A549 (cell line): ENCODE results near the gene RAPGEF3. TPM values are rescaled to one million over a fixed set of nuclear protein-coding genes. Genes with fewer than 3 reads are reported as not detected.

Source experiments
- ATAC-seq, 2 experiments: fragments of 200-7000 bp in 1 of 2; fragments of >200 bp in 1 of 2; cut with Nextera tagmentation in 1 of 2; cut with Tn5 transposase in 1 of 2; 3 replicates each; pipeline versions ENCODE4 v1.8.0 to v1.9.1; 2018 to 2020; ENCODE audit warnings: mild to moderate bottlenecking in 1 of 2, moderate library complexity in 1 of 2
- CTCF ChIA-PET: fragments of 300-600 bp; sonication (Branson Sonifier 250); formaldehyde crosslinking; extraction: SDS; loops from one replicate; lab custom pipeline; 2021; ENCODE audit warnings: antibody characterized with exemption, inconsistent platforms; lab: Yijun Ruan, JAX
- POLR2A ChIA-PET: fragments of 350-600 bp; formaldehyde crosslinking; extraction: SDS; loops from one replicate; lab custom pipeline; 2021; ENCODE audit warnings: antibody characterized with exemption, inconsistent platforms; lab: Yijun Ruan, JAX
- DNase-seq, 2 experiments: peaks; one replicate each; pipeline versions ENCODE4 v3.0.0 to v3.0.0-alpha.2; 2011 to 2016; ENCODE audit warnings: low read depth in 1 of 2, low spot score in 1 of 2
- FAIRE-seq: peaks from 2 replicates; lab custom pipeline; 2011; peaks lifted over from hg19 to GRCh38; lab: Jason Lieb, UNC
- H3K27ac ChIP-seq, 2 experiments: fragments of >200 bp; sonication (Bioruptor Twin); formaldehyde crosslinking; 3 replicates each; pipeline ENCODE4 v1.5.1; 2016 to 2017
- H3K4me1 ChIP-seq: fragments of >200 bp; sonication (Bioruptor Twin); formaldehyde crosslinking; 3 replicates; pipeline ENCODE4 v1.6.1; 2016
- H3K4me2 ChIP-seq: fragments of >200 bp; sonication (Bioruptor Twin); formaldehyde crosslinking; 3 replicates; pipeline ENCODE4 v1.6.1; 2016
- H3K4me3 ChIP-seq: fragments of >200 bp; sonication (Bioruptor Twin); formaldehyde crosslinking; 3 replicates; pipeline ENCODE4 v1.5.1; 2016
- H3K9me3 ChIP-seq: fragments of >200 bp; sonication (Bioruptor Twin); formaldehyde crosslinking; 3 replicates; pipeline ENCODE4 v1.6.1; 2016
- CBX2 ChIP-seq: fragments of 200-600 bp; sonication (generic); IDR thresholded peaks from 2 replicates; pipeline ENCODE4 v1.6.1; 2016; ENCODE audit warnings: low read depth, mild to moderate bottlenecking, borderline replicate concordance
- CHD4 ChIP-seq: fragments of 200-600 bp; sonication (generic); IDR thresholded peaks from 2 replicates; pipeline ENCODE4 v1.6.1; 2016; ENCODE audit warnings: antibody characterized with exemption, mild to moderate bottlenecking, borderline replicate concordance
- CTCF ChIP-seq: fragments of >200 bp; sonication (Bioruptor Twin); formaldehyde crosslinking; IDR thresholded peaks from 3 replicates; pipeline ENCODE4 v1.5.1; 2016
- EHMT2 ChIP-seq: fragments of 200-600 bp; sonication (generic); IDR thresholded peaks from 2 replicates; pipeline ENCODE4 v1.6.1; 2016; ENCODE audit warnings: antibody characterized with exemption, low read depth, mild to moderate bottlenecking, moderate library complexity
- FOSB ChIP-seq: fragments of 250-450 bp; sonication (Bioruptor Pico); IDR thresholded peaks from 2 replicates; pipeline ENCODE4 v1.5.0; 2020; ENCODE audit warnings: mild to moderate bottlenecking, moderate library complexity
- FOXS1 ChIP-seq: fragments of 250-450 bp; sonication (Bioruptor Pico); IDR thresholded peaks from 2 replicates; pipeline ENCODE4 v1.5.0; 2020; ENCODE audit warnings: mild to moderate bottlenecking, moderate library complexity
- HDAC2 ChIP-seq: fragments of 200-600 bp; sonication (generic); IDR thresholded peaks from 2 replicates; pipeline ENCODE4 v1.6.1; 2016
- HOXA7 ChIP-seq: fragments of 250-450 bp; sonication (Bioruptor Pico); IDR thresholded peaks from 2 replicates; pipeline ENCODE4 v1.5.0; 2020; ENCODE audit warnings: mild to moderate bottlenecking, moderate library complexity
- JUNB ChIP-seq: fragments of >200 bp; sonication (Bioruptor Twin); formaldehyde crosslinking; IDR thresholded peaks from 2 replicates; pipeline ENCODE4 v1.6.1; 2016
- KDM5A ChIP-seq: fragments of 200-600 bp; sonication (generic); IDR thresholded peaks from 2 replicates; pipeline ENCODE4 v1.6.1; 2016; ENCODE audit warnings: antibody characterized with exemption, mild to moderate bottlenecking
- MAFK ChIP-seq: fragments of 450-650 bp; IDR thresholded peaks from 2 replicates; pipeline ENCODE4 v1.6.1; 2014; ENCODE audit not compliant: partially characterized antibody
- MAX ChIP-seq: IDR thresholded peaks from 2 replicates; pipeline ENCODE4 v1.6.1; 2012
- PBX3 ChIP-seq: IDR thresholded peaks from 2 replicates; pipeline ENCODE4 v1.6.1; 2012
- PHF8 ChIP-seq: fragments of 200-600 bp; sonication (generic); IDR thresholded peaks from 2 replicates; pipeline ENCODE4 v1.6.1; 2016; ENCODE audit warnings: low read depth, mild to moderate bottlenecking, antibody characterized with exemption, moderate library complexity, borderline replicate concordance
- POLR2AphosphoS2 ChIP-seq: conservative IDR thresholded peaks from 2 replicates; pipeline ENCODE4 v1.6.1; 2012; ENCODE audit warnings: low read length, improper control_type of control experiment, inconsistent platforms
- RARB ChIP-seq: fragments of 250-450 bp; sonication (Bioruptor Pico); IDR thresholded peaks from 2 replicates; pipeline ENCODE4 v1.8.0; 2021; ENCODE audit warnings: mild to moderate bottlenecking, moderate library complexity
- RFX5 ChIP-seq: fragments of 450-650 bp; IDR thresholded peaks from 2 replicates; pipeline ENCODE4 v1.7.1; 2014; ENCODE audit warnings: antibody characterized with exemption, mild to moderate bottlenecking, moderate library complexity
- RNF2 ChIP-seq: fragments of 200-600 bp; sonication (generic); IDR thresholded peaks from 2 replicates; pipeline ENCODE4 v1.6.1; 2016; ENCODE audit warnings: low read depth, mild to moderate bottlenecking, antibody characterized with exemption, moderate library complexity, borderline replicate concordance
- SREBF2 ChIP-seq: fragments of 450-650 bp; IDR thresholded peaks from 2 replicates; pipeline ENCODE4 v1.6.1; 2014; ENCODE audit warnings: mild to moderate bottlenecking, moderate library complexity
- ZC3H11A ChIP-seq: fragments of 450-650 bp; IDR thresholded peaks from 2 replicates; pipeline ENCODE4 v1.6.1; 2014; ENCODE audit warnings: antibody characterized with exemption, mild to moderate bottlenecking
- ZFP36 ChIP-seq: fragments of 450-650 bp; IDR thresholded peaks from 2 replicates; pipeline ENCODE4 v1.6.1; 2014; ENCODE audit warnings: borderline replicate concordance; ENCODE audit not compliant: partially characterized antibody
- ZNF302 ChIP-seq: fragments of 250-450 bp; sonication (Bioruptor Pico); IDR thresholded peaks from 2 replicates; pipeline ENCODE4 v1.9.0; 2021; ENCODE audit warnings: inconsistent platforms, mild to moderate bottlenecking, moderate library complexity
- WGBS: methylation state at CpG from one replicate; pipeline ENCODE4 v1.1.6; 2017; ENCODE audit errors: missing lambda C conversion rate; 5-methylcytosine and 5-hydroxymethylcytosine counted together
- polyA plus RNA-seq, 4 experiments: library from polyadenylated mRNA; depleted of rRNA in 3 of 4; stranded (reverse); fragments of >200 nt; fragmentation: RNase III in 1 of 4; extraction: RNeasy Plus Mini Kit Qiagen cat#74134 plus additional on column Dnase treatment in 1 of 4; gene quantifications; 2 replicates in 3 of 4; 3 replicates in 1 of 4; pipeline ENCODE4 v1.2.3, GENCODE V29; 2011 to 2017
- TF ChIP-seq, protein P1 (sequence below): fragments of >200 bp; sonication (Bioruptor Twin); formaldehyde crosslinking; IDR thresholded peaks from 3 replicates; pipeline ENCODE4 v1.6.1; 2016
- TF ChIP-seq, protein P2 (sequence below): IDR thresholded peaks from 2 replicates; pipeline ENCODE4 v1.6.1; 2012; ENCODE audit warnings: low read depth, borderline replicate concordance
- TF ChIP-seq, protein P3 (sequence below): fragments of >200 bp; sonication (Bioruptor Twin); formaldehyde crosslinking; IDR thresholded peaks from 2 replicates; pipeline ENCODE4 v1.6.1; 2016
- TF ChIP-seq, protein P4 (sequence below): fragments of 250-450 bp; sonication (Bioruptor Pico); IDR thresholded peaks from 2 replicates; pipeline ENCODE4 v1.5.0; 2020; ENCODE audit warnings: low read depth, mild to moderate bottlenecking, moderate library complexity
- TF ChIP-seq, protein P5 (sequence below): fragments of 450-650 bp; IDR thresholded peaks from 2 replicates; pipeline ENCODE4 v1.6.1; 2014; ENCODE audit warnings: antibody characterized with exemption

The RAPGEF3 gene
- polyA plus RNA-seq, 2 of the 4 experiments (the other 2 are of a cell fraction): 0.70 to 0.89 TPM

DNA sequence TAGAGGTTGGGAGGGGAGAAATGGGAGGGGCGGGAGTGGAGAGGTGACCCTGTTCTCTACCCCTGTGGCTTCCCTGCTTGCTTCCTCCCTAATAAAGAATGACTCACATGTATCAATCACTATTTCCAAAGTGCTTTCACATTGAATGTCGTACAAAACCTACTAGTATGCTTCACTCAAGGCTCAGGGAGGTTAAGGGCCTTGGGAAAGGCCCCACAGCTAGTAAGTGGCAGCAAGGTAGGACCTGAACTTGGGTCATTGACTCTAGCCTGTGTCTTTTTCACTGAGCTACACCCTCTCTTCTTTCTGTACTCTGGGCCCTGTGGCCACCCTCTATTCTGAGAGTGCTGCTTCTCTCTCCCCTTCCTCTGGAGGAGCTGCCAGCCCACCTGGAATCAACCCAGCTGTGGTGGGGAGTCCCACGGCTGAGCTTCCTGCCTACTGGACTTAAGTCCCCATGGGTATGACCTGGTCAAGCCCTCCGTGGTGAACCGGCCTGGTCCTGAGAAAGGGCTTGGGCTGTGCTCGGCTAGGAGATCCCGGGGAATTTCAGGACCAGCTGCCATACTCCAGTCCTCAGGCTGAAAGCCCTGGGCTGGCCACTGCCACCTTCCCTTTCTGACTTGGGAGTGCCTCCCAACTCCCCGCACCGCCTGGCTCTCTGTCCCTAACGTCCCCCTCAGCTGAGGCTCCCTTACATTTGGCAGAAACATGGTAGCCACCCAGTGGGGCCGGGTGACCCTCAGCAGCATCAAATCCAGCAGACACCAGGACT, 27.4 kb upstream of the RAPGEF3 start:
- Histone ChIP-seq H3K9me3 (no peaks in the 10 kb centered on the region), H3K4me2 (no peak overlapping the region), H3K4me3 (no peak overlapping the region), H3K27ac (no peak overlapping the region), H3K4me1 (no peaks in the 10 kb centered on the region)
- no peak for DNase-seq
- POLR2A ChIA-PET: interaction anchor here (1.1 kb wide), 1 partner anchor 45 kb away, joined by 3 read pairs; no protein-coding TSS in a partner anchor
- CTCF ChIA-PET: interaction anchor here (1.2 to 59.0 kb wide), 7 partner anchors 7 to 53 kb away, joined by 4 to 1532 read pairs (median 25); partner anchors contain the start of genes ENDOU and RAPGEF3
- WGBS: 91% methylated on average over 11 of the region's 11 CpGs
- TF ChIP-seq ZC3H11A (no peak), RARB (CRISPR knock-in tag) (no peak), SREBF2 (no peak), CBX2 (no peak), CTCF (no peak), HDAC2 (no peak), POLR2AphosphoS2 (no peak), EHMT2 (no peak), PHF8 (no peak), ZFP36 (no peak), FOXS1 (CRISPR knock-in tag) (no peak), FOSB (CRISPR knock-in tag) (no peak), MAX (no peak), HOXA7 (no peak)
- TF ChIP-seq, protein P1, sequence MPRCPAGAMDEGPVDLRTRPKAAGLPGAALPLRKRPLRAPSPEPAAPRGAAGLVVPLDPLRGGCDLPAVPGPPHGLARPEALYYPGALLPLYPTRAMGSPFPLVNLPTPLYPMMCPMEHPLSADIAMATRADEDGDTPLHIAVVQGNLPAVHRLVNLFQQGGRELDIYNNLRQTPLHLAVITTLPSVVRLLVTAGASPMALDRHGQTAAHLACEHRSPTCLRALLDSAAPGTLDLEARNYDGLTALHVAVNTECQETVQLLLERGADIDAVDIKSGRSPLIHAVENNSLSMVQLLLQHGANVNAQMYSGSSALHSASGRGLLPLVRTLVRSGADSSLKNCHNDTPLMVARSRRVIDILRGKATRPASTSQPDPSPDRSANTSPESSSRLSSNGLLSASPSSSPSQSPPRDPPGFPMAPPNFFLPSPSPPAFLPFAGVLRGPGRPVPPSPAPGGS: no peak
- TF ChIP-seq, protein P2, sequence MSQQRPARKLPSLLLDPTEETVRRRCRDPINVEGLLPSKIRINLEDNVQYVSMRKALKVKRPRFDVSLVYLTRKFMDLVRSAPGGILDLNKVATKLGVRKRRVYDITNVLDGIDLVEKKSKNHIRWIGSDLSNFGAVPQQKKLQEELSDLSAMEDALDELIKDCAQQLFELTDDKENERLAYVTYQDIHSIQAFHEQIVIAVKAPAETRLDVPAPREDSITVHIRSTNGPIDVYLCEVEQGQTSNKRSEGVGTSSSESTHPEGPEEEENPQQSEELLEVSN: no peak
- TF ChIP-seq, protein P3, sequence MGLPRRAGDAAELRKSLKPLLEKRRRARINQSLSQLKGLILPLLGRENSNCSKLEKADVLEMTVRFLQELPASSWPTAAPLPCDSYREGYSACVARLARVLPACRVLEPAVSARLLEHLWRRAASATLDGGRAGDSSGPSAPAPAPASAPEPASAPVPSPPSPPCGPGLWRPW: no peak
- TF ChIP-seq, protein P4, sequence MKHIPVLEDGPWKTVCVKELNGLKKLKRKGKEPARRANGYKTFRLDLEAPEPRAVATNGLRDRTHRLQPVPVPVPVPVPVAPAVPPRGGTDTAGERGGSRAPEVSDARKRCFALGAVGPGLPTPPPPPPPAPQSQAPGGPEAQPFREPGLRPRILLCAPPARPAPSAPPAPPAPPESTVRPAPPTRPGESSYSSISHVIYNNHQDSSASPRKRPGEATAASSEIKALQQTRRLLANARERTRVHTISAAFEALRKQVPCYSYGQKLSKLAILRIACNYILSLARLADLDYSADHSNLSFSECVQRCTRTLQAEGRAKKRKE (CRISPR knock-in tag): no peak
- no peak for FAIRE-seq
- no peak for ATAC-seq

GRCh38 chr12:47785036-47785886, 26.6 kb upstream of the RAPGEF3 start:
- Histone ChIP-seq H3K9me3 (no peaks in the 10 kb centered on the region), H3K4me2 (no peak overlapping the region), H3K4me3 (no peak overlapping the region), H3K4me1 (no peaks in the 10 kb centered on the region), H3K27ac (no peak overlapping the region)
- POLR2A ChIA-PET: interaction anchor here (1.1 kb wide), 1 partner anchor 45 kb away, joined by 3 read pairs; no protein-coding TSS in a partner anchor
- no peak for FAIRE-seq
- CTCF ChIA-PET: interaction anchor here (0.7 to 59.0 kb wide), 8 partner anchors 6 to 54 kb away, joined by 3 to 1532 read pairs (median 16); partner anchors contain the start of genes ENDOU and RAPGEF3
- 91% methylated on average over 13 of the region's 15 CpGs for WGBS
- no peak for ATAC-seq
- no peak for DNase-seq
- no peak for TF ChIP-seq JUNB
- TF ChIP-seq RNF2: no peak
- no peak for TF ChIP-seq PBX3
- no peak for TF ChIP-seq KDM5A
- TF ChIP-seq, protein P5, sequence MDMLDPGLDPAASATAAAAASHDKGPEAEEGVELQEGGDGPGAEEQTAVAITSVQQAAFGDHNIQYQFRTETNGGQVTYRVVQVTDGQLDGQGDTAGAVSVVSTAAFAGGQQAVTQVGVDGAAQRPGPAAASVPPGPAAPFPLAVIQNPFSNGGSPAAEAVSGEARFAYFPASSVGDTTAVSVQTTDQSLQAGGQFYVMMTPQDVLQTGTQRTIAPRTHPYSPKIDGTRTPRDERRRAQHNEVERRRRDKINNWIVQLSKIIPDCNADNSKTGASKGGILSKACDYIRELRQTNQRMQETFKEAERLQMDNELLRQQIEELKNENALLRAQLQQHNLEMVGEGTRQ: no peak
- TF ChIP-seq, protein P2: no peak
- TF ChIP-seq RFX5: no peak
- TF ChIP-seq ZC3H11A: no peak
- no peak for TF ChIP-seq ZNF302 (CRISPR knock-in tag)
- no peak for TF ChIP-seq MAFK
- TF ChIP-seq CHD4: no peak
